GM21619 (cell line): ENCODE measurements around the gene GLT8D1.
"Not testable (repeated sequence)": the region's sequence is repeated elsewhere in the genome, so short reads cannot be mapped to it uniquely, and the experiment has no call there.

Experiments used
- ATAC-seq: cut with Tn5 transposase; IDR thresholded peaks from one replicate; pipeline ENCODE4 v1.9.1; 2021; ENCODE audit not compliant: unreplicated experiment

The GLT8D1 gene

GRCh38 chr3:52705688-52706686, at the start of gene GLT8D1, which contains the start of gene SPCS1:
TSS of gene GLT8D1 (minus strand) at chr3:52705791. CDS start at chr3:52700460, 5,331 bp downstream.
TSS of gene SPCS1 (plus strand) at chr3:52706106. CDS start at chr3:52706247, 141 bp downstream.
- ATAC-seq = peak; percentile 75

DNA sequence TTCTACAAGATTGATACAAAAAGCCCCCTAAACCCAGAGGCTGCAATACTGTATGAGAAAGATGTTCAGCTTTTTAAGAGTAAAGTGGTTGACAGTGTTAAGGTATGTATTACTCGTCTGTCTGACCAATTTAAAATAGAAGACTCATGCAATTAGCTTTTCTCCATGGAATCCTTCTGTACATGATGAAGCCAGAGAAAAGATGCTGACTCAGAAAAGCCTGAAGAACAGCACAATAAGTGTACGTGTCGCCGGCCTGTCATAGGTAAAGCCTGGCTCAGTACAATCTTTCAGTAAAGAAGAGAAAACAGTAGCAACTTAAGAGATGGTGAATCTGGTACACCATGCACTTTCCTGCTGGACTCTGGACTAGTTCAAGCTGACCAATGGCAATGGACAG, 48.8 kb upstream of the GLT8D1 start:
- no peak for ATAC-seq

DNA sequence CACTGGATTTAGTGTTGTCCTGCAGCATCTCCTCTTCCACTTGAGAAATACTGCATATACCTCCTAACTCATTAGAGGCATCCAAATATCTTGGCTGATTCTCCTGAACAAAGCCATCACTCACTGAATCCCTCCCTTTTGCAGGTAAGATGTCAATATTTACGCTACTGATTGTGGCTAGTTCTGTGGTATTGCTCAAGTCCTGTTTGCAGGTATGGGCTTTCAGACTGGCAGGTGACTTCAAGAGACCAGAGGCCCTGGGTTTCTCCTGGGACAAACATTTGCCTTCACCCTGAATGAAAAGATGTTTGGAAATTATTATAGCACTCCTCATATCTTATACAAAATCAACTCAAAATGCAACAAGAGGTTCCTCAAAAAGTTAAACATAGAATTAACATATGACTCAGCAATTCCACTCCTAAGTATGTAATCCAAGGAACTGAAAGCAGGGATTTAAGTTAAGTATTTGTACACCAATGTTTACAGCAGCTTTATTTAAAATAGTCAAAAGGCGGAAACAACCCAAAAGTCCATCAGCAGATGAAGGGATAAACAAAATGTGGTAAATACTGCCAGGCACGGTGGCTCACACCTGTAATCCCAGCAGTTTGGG, 46.6 kb upstream of the GLT8D1 start:
- no peak for ATAC-seq

DNA sequence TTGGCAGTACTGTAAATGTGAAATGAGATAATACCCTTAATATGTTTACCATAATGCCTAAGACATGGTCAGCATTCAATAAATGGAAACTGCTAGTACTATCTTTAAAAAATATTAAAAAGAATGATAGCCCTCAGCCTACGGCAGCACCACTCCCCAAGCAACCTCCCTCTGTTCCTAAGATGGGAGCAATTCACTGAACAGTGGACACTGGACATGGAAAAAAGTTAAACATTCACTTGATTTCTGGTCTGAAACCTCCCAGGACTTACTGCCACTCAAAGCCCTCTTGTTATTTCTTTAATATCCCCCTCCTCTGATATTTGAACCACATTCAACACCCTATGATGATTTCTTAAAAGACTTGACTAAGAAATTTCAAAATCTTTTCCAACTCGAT, 38.1 kb upstream of the GLT8D1 start:
- ATAC-seq = no peak

GRCh38 chr3:52743152-52743551, 37.6 kb upstream of the GLT8D1 start:
- ATAC-seq = no peak

GRCh38 chr3:52742418-52743041, 36.9 kb upstream of the GLT8D1 start:
- no peak for ATAC-seq

- no peak for ATAC-seq
Observed at GRCh38 chr3:52739730-52740129, 34.1 kb upstream of the GLT8D1 start.

DNA sequence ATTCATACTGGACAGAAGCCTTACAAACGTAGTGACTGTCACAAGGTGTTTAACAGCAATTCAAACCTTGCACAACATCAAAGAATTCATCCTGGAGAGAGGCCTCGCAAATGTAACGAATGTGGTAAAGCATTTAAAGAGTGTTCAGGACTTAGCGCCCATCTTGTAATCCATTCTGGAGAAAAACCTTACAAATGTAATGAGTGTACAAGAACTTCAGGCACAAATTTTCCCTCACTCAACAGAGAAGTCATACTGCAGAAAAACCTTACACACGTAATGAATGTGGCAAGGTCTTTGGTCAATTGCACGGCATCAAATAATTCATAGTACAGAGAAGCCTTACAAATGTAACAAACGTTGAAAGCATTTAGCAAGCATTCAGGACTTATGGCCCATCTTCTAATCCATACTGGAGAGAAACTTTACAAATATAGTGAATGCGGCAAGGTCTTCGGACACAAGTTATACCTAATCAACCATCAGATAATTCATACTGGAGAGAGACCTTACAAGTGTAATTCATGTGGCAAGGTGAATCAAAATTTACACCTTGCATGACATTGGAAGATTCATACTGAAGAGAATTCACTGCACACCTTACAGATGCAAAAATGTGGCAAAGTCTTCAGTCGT, 27.8 kb upstream of the GLT8D1 start:
- ATAC-seq = no peak

- ATAC-seq = no peak
Observed at GRCh38 chr3:52731590-52731989, 26.0 kb upstream of the GLT8D1 start.

GRCh38 chr3:52730681-52731080, 25.1 kb upstream of the GLT8D1 start:
- no peak for ATAC-seq

- ATAC-seq = not testable (repeated sequence)
Observed at GRCh38 chr3:52728753-52729152, 23.2 kb upstream of the GLT8D1 start.

DNA sequence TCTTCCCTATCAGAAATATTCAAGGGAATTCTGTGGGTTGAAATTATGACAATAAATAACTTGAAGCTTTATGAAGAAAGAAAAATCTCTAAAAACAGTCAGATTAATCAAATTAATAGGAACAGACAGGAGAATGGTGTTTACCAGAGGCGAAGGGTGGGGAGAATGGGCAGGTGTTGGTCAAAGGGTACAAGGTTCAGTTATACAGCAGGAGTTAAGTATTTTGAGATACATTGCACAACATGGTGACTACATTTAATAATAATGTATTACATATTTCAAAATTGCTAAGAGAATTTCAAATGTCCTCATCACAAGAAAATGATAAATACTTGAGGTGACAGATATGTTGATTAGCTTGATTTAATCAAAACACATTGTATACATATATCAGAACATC, 18.9 kb upstream of the GLT8D1 start:
- ATAC-seq = no peak

DNA sequence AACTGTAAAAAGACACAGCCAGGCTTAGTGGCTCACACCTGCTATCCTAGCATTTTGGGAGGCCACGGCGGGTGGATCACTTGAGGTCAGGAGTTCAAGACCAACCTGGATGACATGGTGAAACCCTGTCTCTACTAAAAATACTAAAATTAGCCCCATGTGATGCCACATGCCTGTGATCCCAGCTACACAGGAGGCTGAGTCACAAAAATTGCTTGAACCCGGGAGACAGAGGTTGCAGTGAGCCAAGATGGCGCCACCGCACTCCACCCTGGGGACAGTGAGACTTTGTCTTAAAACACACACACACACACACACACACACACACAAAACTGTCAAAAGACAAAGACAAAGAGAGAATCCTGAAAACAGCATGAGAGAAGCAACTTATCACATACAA, 18.3 kb upstream of the GLT8D1 start:
- ATAC-seq = no peak

DNA sequence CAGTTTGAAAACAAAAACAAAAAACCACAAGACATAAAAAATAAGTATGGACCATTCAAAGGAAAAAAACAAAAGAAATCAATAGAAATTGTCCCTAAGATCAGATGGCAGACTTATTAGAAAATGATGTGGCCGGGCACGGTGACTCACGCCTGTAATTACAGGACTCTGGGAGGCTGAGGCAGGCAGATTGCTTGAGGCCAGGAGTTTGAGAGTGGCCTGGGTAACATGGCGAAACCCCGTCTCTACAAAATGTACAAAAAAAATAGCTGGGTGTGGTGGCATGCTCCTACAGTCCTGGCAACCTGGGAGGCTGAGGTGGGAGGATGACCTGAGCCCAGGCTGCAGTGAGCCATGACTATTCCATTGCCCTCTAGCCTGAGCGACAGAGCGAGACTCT, 16.9 kb upstream of the GLT8D1 start:
- ATAC-seq = no peak

DNA sequence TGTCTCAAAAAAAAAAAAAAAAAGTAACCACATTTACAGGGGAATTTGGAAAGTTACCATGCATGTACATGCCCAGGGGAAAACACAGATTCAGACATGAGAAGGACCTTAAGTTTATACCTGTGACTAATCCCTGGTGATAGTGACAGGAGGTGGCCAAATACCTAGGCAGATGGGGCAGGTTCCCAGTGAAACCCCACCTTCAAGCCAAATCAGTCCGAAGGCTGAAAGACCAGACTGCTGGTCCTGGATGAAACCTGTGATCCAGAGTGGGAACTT, 16.1 kb upstream of the GLT8D1 start:
- no peak for ATAC-seq

- no peak for ATAC-seq
Observed at GRCh38 chr3:52721002-52721729, 15.6 kb upstream of the GLT8D1 start.

DNA sequence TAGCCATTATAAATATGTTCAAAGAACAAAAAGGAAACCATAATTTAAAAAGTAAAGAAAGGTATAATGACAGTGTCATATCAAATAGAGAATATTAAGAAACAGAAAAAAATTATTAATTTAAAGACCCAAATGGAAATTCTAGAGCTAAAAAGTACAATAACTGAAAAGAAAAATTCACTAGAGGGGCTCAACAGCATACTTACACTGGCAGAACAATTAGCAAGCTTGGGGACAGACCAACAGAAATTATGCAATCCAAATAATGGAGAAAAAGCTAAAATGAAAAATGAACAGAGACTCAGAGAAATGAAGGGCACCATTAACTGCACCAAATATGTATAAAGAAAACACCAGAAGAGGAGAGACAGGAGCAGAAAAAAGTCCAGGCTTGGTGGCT, 14.0 kb upstream of the GLT8D1 start:
- ATAC-seq = no peak

- ATAC-seq = no peak
Observed at GRCh38 chr3:52715714-52716305, 10.2 kb upstream of the GLT8D1 start.

GRCh38 chr3:52714335-52715302, 9.0 kb upstream of the GLT8D1 start:
- no peak for ATAC-seq
